ENCODE results near the gene FAHD2A.

- TF ChIP-seq POLR2A (IDR thresholded peaks at IDR 0.05; ENCODE audit: low read depth, low read length) (no peak), POLR2AphosphoS5 (IDR thresholded peaks at IDR 0.05; ENCODE audit: low read depth, low read length) (no peak), TAF1 (IDR thresholded peaks at IDR 0.05; ENCODE audit: low read depth, low read length) (no peak), SPI1 (IDR thresholded peaks at IDR 0.05; ENCODE audit: low read depth, low read length) (no peak), POU2F2 (IDR thresholded peaks at IDR 0.05; ENCODE audit: low read depth, low read length) (no peak), PAX5 (IDR thresholded peaks at IDR 0.05; ENCODE audit: insufficient read depth, low read length, severe bottlenecking) (no peak)
These were observed 8.6 kb upstream of the FAHD2A start for GRCh38 chr2:95393901-95394300.
